H9 (cell line): ENCODE measurements around the gene ZSWIM8. TPM values are rescaled to one million over a fixed set of nuclear protein-coding genes. Genes with fewer than 3 reads are reported as not detected.

Source experiments
- DNase-seq: peaks from one replicate; pipeline ENCODE4 v3.0.0-alpha.2; 2017
- H2AFZ ChIP-seq: one replicate; pipeline ENCODE4 v1.6.1; 2013; ENCODE audit warnings: mild to moderate bottlenecking, low read length, control low read depth, moderate library complexity
- H2AK5ac ChIP-seq: 2 replicates; pipeline ENCODE4 v1.6.1; 2013; ENCODE audit warnings: low read length, control low read depth, mixed read lengths; ENCODE audit not compliant: insufficient read length
- H2BK120ac ChIP-seq: one replicate; pipeline ENCODE4 v1.6.1; 2013; ENCODE audit warnings: low read depth, mild to moderate bottlenecking, low read length, control low read depth, inconsistent platforms; ENCODE audit not compliant: poor library complexity, severe bottlenecking
- H2BK12ac ChIP-seq: 2 replicates; pipeline ENCODE4 v1.6.1; 2013; ENCODE audit warnings: low read length, control low read depth, mixed read lengths, low read depth; ENCODE audit not compliant: insufficient read length
- H2BK15ac ChIP-seq: 2 replicates; pipeline ENCODE4 v1.6.1; 2013; ENCODE audit warnings: low read depth, low read length, control low read depth
- H2BK20ac ChIP-seq: one replicate; pipeline ENCODE4 v1.6.1; 2013; ENCODE audit warnings: low read depth, mild to moderate bottlenecking, low read length, control low read depth, inconsistent platforms; ENCODE audit not compliant: poor library complexity, severe bottlenecking
- H2BK5ac ChIP-seq: 2 replicates; pipeline ENCODE4 v1.6.1; 2013; ENCODE audit warnings: low read length, control low read depth, mixed read lengths; ENCODE audit not compliant: insufficient read length
- H3K14ac ChIP-seq: 2 replicates; pipeline ENCODE4 v1.6.1; 2013; ENCODE audit warnings: low read length, control low read depth; ENCODE audit not compliant: insufficient read depth
- H3K18ac ChIP-seq: 2 replicates; pipeline ENCODE4 v1.6.1; 2013; ENCODE audit warnings: low read depth, mild to moderate bottlenecking, mixed read lengths, low read length, control low read depth; ENCODE audit not compliant: insufficient read length
- H3K23ac ChIP-seq: 2 replicates; pipeline ENCODE4 v1.6.1; 2013; ENCODE audit warnings: low read length, control low read depth, mixed read lengths, low read depth; ENCODE audit not compliant: insufficient read length
- H3K23me2 ChIP-seq: 2 replicates; pipeline ENCODE4 v1.6.1; 2013; ENCODE audit warnings: low read depth, mild to moderate bottlenecking, mixed read lengths, low read length, control low read depth; ENCODE audit not compliant: insufficient read length, poor library complexity, severe bottlenecking
- H3K27ac ChIP-seq: 2 replicates; pipeline ENCODE4 v1.5.1; 2013; ENCODE audit warnings: low read length, control low read depth, mixed read lengths, low read depth; ENCODE audit not compliant: insufficient read length
- H3K27me3 ChIP-seq: 2 replicates; pipeline ENCODE4 v1.6.1; 2013; ENCODE audit warnings: low read length, control low read depth, inconsistent platforms; ENCODE audit not compliant: insufficient read depth
- H3K4ac ChIP-seq: 2 replicates; pipeline ENCODE4 v1.6.1; 2013; ENCODE audit warnings: low read depth, mild to moderate bottlenecking, control low read depth, inconsistent platforms, low read length, moderate library complexity
- H3K4me1 ChIP-seq: 2 replicates; pipeline ENCODE4 v1.6.1; 2013; ENCODE audit warnings: low read length, control low read depth, inconsistent platforms; ENCODE audit not compliant: insufficient read depth
- H3K4me2 ChIP-seq: 2 replicates; pipeline ENCODE4 v1.6.1; 2013; ENCODE audit warnings: low read length, control low read depth, mixed read lengths; ENCODE audit not compliant: insufficient read length, insufficient read depth
- H3K56ac ChIP-seq: 2 replicates; pipeline ENCODE4 v1.6.1; 2013; ENCODE audit warnings: low read depth, mild to moderate bottlenecking, mixed read lengths, low read length, control low read depth; ENCODE audit not compliant: insufficient read length
- H3K79me1 ChIP-seq: 2 replicates; pipeline ENCODE4 v1.6.1; 2013; ENCODE audit warnings: low read depth, mild to moderate bottlenecking, moderate library complexity, low read length, control low read depth, inconsistent platforms; ENCODE audit not compliant: insufficient read depth, poor library complexity, severe bottlenecking
- H3K79me2 ChIP-seq: 2 replicates; pipeline ENCODE4 v1.6.1; 2013; ENCODE audit warnings: low read length, control low read depth, inconsistent platforms; ENCODE audit not compliant: insufficient read depth
- H3K9ac ChIP-seq: 2 replicates; pipeline ENCODE4 v1.6.1; 2013; ENCODE audit warnings: low read length, control low read depth, mixed read lengths; ENCODE audit not compliant: insufficient read length; ENCODE audit errors: extremely low read depth
- H3K9me3 ChIP-seq: one replicate; pipeline ENCODE4 v1.6.1; 2013; ENCODE audit warnings: low read depth, low read length, inconsistent platforms; ENCODE audit not compliant: control insufficient read depth
- H3T11ph ChIP-seq: one replicate; pipeline ENCODE4 v1.6.1; 2013; ENCODE audit warnings: mild to moderate bottlenecking, low read length, control low read depth, inconsistent platforms
- H4K20me1 ChIP-seq: one replicate; pipeline ENCODE4 v1.6.1; 2013; ENCODE audit not compliant: control insufficient read depth, insufficient read length, insufficient read depth
- H4K5ac ChIP-seq: 2 replicates; pipeline ENCODE4 v1.6.1; 2013; ENCODE audit warnings: low read depth, mild to moderate bottlenecking, mixed read lengths, low read length, control low read depth; ENCODE audit not compliant: insufficient read length
- H4K8ac ChIP-seq: replicated peaks from 2 replicates; pipeline ENCODE4 v1.6.1; 2013; ENCODE audit warnings: low read length, control low read depth, mixed read lengths, low read depth; ENCODE audit not compliant: insufficient read length
- H4K91ac ChIP-seq: 2 replicates; pipeline ENCODE4 v1.6.1; 2013; ENCODE audit warnings: low read depth, mild to moderate bottlenecking, moderate library complexity, mixed read lengths, low read length, control low read depth; ENCODE audit not compliant: insufficient read length
- H3K27ac Mint-ChIP-seq, 3 experiments: 2 replicates in 2 of 3; 3 replicates in 1 of 3; pipeline ENCODE4 v1.8.0; 2020 to 2021; ENCODE audit warnings: mixed read lengths in 3 of 3, mild to moderate bottlenecking in 1 of 3, moderate library complexity in 1 of 3
- H3K27me3 Mint-ChIP-seq: 2 replicates; pipeline ENCODE4 v1.8.0; 2021; ENCODE audit warnings: low read depth, mild to moderate bottlenecking, moderate library complexity, mixed read lengths
- H3K36me3 Mint-ChIP-seq, 3 experiments: 2 replicates in 2 of 3; 3 replicates in 1 of 3; pipeline ENCODE4 v1.8.0; 2020 to 2021; ENCODE audit warnings: low read depth in 3 of 3, mixed read lengths in 3 of 3; ENCODE audit not compliant: insufficient read depth in 1 of 3
- H3K4me1 Mint-ChIP-seq, 2 experiments: 2 replicates each; pipeline ENCODE4 v1.8.0; 2020; ENCODE audit warnings: mixed read lengths in 2 of 2
- H3K4me3 Mint-ChIP-seq, 2 experiments: 2 replicates in 1 of 2; 3 replicates in 1 of 2; pipeline ENCODE4 v1.8.0; 2020 to 2021; ENCODE audit warnings: mild to moderate bottlenecking in 2 of 2, mixed read lengths in 2 of 2, moderate library complexity in 1 of 2
- H3K9me3 Mint-ChIP-seq, 2 experiments: 2 replicates in 1 of 2; 3 replicates in 1 of 2; pipeline ENCODE4 v1.8.0; 2020; ENCODE audit warnings: mild to moderate bottlenecking in 2 of 2, mixed read lengths in 2 of 2, moderate library complexity in 1 of 2
- WGBS: extraction: QIAGEN DNeasy Blood & Tissue Kit; methylation state at CpG from one replicate; pipeline ENCODE4 v1.1.7; 2013; ENCODE audit warnings: missing lambda C conversion rate, low lambda C conversion rate, mixed read lengths; ENCODE audit not compliant: insufficient read length; ENCODE audit errors: extremely low coverage; 5-methylcytosine and 5-hydroxymethylcytosine counted together
- total RNA-seq: library from RNA; stranded (reverse); gene quantifications from 2 replicates; pipeline ENCODE4 v1.2.1, GENCODE V29; 2021
- TF ChIP-seq, protein P1 (sequence below): fragments of 200-600 bp; sonication (generic); conservative IDR thresholded peaks from 3 replicates; pipeline ENCODE4 v1.8.0; 2021; ENCODE audit warnings: antibody characterized with exemption, mild to moderate bottlenecking

The ZSWIM8 gene
- total RNA-seq, 1 experiment from 2014 or later, result 41.0 TPM

- Histone ChIP-seq H3K23me2 (no peaks in the 10 kb centered on the region), H4K91ac (no peak overlapping the region), H4K5ac (no peak overlapping the region), H3K18ac (no peak overlapping the region), H3T11ph (no peak overlapping the region), H3K4ac (no peak overlapping the region), H3K4me2 (no peak overlapping the region), H2AK5ac (no peak overlapping the region), H2BK12ac (no peak overlapping the region), H3K23ac (no peak overlapping the region), H3K9ac (no peak overlapping the region), H4K8ac (no peak overlapping the region), H3K4me1 (no peaks in the 10 kb centered on the region), H2BK15ac (no peak overlapping the region), H3K27me3 (no peaks in the 10 kb centered on the region), H2BK20ac (no peak overlapping the region), H3K56ac (no peak overlapping the region), H3K14ac (no peak overlapping the region), H4K20me1 (no peaks in the 10 kb centered on the region), H2AFZ (no peak overlapping the region), H2BK5ac (no peak overlapping the region), H3K79me1 (no peaks in the 10 kb centered on the region), H2BK120ac (no peak overlapping the region), H3K79me2 (no peaks in the 10 kb centered on the region), H3K27ac (no peak overlapping the region), H3K9me3 (no peaks in the 10 kb centered on the region)
- H3K9me3 Mint-ChIP-seq, result no peaks in the 10 kb centered on the region
- no peak overlapping the region for H3K4me3 Mint-ChIP-seq
- WGBS, result no CpG with 5 or more reads among the region's 8 CpGs
- no peaks in the 10 kb centered on the region for H3K27me3 Mint-ChIP-seq
- DNase-seq, result no peak
- H3K36me3 Mint-ChIP-seq, result peaks cover 15 to 72% (median 43%) of the 10 kb centered on the region in 3 experiments
- H3K4me1 Mint-ChIP-seq, result peaks cover 0 to 15% of the 10 kb centered on the region in 2 experiments; a peak in 2 of 4 replicates
- 0 out of 7 replicates have a peak overlapping the region, but pooled peaks of 1 of the 3 experiments have one; percentile 17 for H3K27ac Mint-ChIP-seq
- TF ChIP-seq, protein P1, sequence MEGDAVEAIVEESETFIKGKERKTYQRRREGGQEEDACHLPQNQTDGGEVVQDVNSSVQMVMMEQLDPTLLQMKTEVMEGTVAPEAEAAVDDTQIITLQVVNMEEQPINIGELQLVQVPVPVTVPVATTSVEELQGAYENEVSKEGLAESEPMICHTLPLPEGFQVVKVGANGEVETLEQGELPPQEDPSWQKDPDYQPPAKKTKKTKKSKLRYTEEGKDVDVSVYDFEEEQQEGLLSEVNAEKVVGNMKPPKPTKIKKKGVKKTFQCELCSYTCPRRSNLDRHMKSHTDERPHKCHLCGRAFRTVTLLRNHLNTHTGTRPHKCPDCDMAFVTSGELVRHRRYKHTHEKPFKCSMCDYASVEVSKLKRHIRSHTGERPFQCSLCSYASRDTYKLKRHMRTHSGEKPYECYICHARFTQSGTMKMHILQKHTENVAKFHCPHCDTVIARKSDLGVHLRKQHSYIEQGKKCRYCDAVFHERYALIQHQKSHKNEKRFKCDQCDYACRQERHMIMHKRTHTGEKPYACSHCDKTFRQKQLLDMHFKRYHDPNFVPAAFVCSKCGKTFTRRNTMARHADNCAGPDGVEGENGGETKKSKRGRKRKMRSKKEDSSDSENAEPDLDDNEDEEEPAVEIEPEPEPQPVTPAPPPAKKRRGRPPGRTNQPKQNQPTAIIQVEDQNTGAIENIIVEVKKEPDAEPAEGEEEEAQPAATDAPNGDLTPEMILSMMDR, result no peak
Observed at GRCh38 chr10:73838827-73839226, 53.4 kb downstream of the ZSWIM8 start.
